Measurements from ENCODE around the gene CDH2.

DNA sequence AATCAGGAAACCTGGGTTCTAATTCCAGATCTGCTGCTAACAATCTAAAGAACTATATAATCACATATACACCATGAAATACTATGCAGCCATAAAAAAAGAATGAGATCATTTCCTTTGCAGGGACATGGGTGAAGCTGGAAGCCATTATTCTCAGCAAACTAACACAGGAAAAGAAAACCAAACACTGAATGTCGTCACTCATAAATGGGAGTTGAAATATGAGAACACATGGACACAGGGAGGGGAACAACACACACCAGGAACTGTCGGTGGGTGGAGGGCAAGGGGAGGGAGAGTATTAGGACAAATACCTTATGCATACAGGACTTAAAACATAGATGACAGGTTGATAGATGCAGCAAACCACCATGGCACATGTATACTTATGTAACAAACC, 33.2 kb downstream of the CDH2 start:
- TF ChIP-seq ZNF274 (IDR thresholded peaks at IDR 0.05; ENCODE audit: low read depth, low read length) = no peak
- TF ChIP-seq SUZ12 (IDR thresholded peaks at IDR 0.05; ENCODE audit: extremely low read depth, insufficient read depth, insufficient read length) = no peak

All from NT2/D1 (cell line).